Spleen (tissue), 7 donors: ENCODE results near the gene PLEKHF1.
"Not testable (repeated sequence)": the region's sequence is repeated elsewhere in the genome, so short reads cannot be mapped to it uniquely, and the experiment has no call there.

Source experiments
- CTCF ChIP-seq, 11 experiments: fragments of 200-600 bp in 7 of 11; fragments of 450-650 bp in 4 of 11; sonication (generic) in 4 of 11; IDR thresholded peaks in 8 of 11; conservative IDR thresholded peaks in 3 of 11; 1 replicate in 7 of 11; 2 replicates in 4 of 11; pipeline versions ENCODE4 v1.4.0 to v1.8.0; 2016 to 2021; ENCODE audit warnings: antibody characterized with exemption in 11 of 11, inconsistent platforms in 4 of 11, mild to moderate bottlenecking in 1 of 11
- POLR2A ChIP-seq, 3 donors: fragments of 450-650 bp; IDR thresholded peaks; one replicate each; pipeline ENCODE4 v1.5.1; 2017; ENCODE audit warnings: antibody characterized with exemption in 3 of 3, mild to moderate bottlenecking in 1 of 3
- POLR2AphosphoS5 ChIP-seq, 3 donors: sonication (generic); formaldehyde crosslinking; IDR thresholded peaks; one replicate each; pipeline ENCODE4 v1.5.1; 2017; ENCODE audit warnings: antibody characterized with exemption in 3 of 3
- donor health status: DM: no; HTN: no; CAD: no; lungs with moderate emphysema.
- donor health status: DM: no; HTN: no; CAD: no.
- donor health status: DM: no; HTN: no; CAD: no.

DNA sequence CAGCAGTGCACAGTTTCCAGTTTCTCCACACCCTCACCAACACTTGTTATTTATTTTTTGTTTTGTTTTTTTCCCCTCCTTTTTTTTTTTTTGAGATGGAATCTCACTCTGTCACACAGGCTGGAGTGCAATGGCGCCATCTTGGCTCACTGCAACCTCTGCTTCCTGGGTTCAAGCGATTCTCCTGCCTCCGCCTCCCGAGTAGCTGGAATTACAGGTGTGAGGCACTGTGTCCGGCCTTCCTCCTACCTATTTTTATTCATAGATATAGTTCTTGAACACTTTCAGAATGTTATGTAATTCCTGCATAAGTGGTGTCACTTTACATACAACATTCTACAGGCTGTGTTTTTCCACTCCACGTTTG, 5.7 kb downstream of the PLEKHF1 start:
- TF ChIP-seq CTCF (IDR thresholded peaks at IDR 0.05 in 8 of 11, conservative IDR thresholded peaks at IDR 0.05 in 3 of 11); POLR2AphosphoS5 (IDR thresholded peaks at IDR 0.05); POLR2A (IDR thresholded peaks at IDR 0.05): not testable (repeated sequence)
